ENCODE results near the gene CACNA2D1.

GRCh38 chr7:81937091-81937490 lies 506.5 kb downstream of the CACNA2D1 start:
- TF ChIP-seq CTCF (IDR thresholded peaks at IDR 0.05) = no peak
- TF ChIP-seq POLR2A (IDR thresholded peaks at IDR 0.05) = no peak
